ENCODE results near the gene EVA1B.

Gene EVA1B

DNA sequence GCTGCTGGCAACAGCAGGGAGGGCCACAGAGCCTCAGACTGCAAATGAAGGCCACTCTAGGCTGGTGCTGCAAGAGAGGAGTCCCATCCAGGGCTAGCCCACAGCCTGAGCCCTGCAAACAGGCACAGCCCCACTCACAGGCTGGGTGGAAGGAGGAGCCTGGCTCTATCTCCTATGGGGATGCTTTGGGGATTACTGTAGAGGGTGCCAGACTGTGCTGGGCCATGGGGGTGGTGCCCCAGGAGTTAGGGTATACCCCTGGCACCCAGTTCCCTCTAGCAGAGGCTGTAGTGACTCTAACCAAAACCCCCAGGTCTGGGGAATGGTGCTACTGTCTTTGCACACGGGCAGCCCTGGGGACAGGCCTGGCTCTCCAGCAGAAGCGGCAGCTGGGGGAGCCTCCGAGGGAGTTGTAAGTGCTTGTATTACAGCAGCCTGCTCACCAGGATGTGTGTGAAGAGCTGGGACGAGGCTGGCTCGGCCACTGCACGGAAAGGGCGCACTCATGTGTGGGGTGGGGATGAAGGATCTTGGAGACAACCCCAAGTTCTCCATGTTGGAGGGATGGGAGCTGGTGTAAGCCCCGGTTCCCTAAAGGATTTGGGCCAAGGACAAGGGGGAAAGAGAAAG, 23.4 kb upstream of the EVA1B start:
- DNase-seq (ENCODE audit: low spot score): no peak

DNA sequence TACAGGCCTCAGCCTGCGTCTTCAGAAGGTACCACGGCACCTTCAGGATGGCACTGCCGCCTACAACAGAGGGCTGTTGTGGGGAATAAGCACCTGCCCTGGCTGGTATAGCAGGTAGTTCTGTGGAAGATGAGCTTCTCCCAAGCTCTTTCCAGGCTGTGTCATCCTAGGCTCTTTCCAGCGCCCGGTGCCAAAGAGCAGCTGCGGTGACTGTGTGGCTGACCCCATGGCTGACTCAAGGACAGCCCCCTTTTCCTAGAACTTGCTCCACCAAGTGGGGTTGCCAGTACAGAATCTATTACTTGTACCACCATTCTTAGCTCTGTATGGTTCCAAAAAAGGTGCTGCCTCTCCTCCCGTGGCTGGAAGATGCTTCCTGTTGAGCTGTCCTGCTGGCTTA, 21.9 kb upstream of the EVA1B start:
- no peak for DNase-seq (ENCODE audit: low spot score)

DNA sequence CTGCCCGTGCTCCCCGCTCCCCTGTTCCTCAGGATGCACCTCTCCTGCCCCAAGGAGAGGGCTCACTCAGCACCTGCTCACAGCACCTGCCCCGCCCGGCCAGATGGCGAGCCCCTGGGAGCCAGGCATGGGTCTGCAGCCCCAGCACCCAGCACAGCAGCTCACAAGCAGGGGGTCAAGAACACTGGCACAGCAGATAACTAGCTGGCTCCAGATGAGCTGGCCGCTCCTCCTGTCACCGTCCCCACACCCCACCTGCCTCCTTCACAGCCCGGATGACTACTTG, 20.9 kb upstream of the EVA1B start:
- DNase-seq (ENCODE audit: low spot score): no peak

DNA sequence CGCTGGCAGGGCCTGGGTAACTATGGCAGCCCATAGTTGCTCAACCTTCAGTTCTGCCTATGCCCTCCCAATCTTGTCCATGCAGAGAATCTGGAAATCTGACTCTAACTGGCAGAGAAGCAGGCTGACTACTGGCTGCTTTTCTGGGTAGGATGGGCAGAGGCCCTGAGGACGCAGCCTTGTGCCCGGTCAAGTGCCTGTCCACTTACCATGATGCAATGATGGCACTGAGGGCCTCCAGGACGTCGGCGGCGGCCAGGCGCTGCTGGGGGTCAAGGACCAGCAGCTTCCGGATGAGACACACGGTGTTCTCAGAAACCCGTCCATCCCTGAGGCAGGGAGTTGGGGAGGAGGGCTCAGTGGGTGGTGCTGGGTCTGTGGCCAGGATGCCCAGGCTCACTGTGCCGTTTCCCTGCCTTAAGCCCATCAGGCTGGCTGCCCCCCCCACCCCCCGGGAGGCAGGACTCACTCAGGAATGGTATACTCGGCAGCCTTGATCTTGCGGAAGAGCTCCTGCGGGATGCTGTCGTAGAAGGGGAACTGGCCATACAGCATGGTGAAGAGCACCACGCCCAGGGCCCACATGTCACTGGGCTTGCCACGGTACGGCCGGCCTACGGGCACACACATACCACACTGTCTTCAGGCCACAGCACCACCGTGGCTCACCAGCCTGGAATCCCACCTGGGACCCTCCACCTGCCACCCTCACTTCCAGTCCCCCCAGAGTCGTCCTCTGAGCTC, 20.4 kb upstream of the EVA1B start:
- DNase-seq (ENCODE audit: low spot score): no peak

GRCh38 chr1:36342426-36343185, 19.2 kb upstream of the EVA1B start:
- DNase-seq (ENCODE audit: low spot score): peak; percentile 77

DNA sequence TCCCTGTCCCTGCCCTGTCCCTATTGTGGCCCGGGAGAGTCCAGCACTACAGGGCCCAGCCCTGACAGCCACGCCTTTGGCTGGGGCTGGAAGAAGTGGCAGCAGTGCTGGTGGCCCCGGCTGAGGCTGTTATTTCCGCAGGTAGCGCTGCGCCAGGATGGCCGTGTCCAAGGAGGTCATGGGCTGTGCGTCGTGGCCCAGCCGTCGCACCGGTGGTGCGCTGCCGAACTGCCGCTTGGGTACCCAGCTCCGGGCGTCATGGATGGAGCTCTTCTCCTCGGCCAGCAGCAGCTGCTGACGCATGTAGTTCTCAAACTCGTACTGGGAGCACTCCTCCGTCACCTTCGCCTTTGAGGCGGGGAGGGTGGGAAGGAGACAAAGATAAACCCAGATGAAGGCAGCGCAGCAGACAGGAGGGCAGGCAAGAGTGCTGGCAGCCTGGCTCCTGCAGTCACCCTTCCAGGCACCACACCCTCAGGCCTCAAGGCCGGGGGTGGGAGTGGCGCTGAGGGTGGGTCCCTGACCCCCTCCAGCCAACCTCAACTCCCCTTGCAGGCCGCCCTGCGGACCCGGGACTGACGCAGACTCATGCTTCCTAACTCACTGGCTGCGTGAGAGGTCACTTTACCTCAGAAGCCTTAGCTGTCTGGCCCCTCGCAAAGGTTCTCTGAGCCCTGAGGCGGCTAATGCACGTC, 18.3 kb upstream of the EVA1B start:
- DNase-seq (ENCODE audit: low spot score): no peak

DNA sequence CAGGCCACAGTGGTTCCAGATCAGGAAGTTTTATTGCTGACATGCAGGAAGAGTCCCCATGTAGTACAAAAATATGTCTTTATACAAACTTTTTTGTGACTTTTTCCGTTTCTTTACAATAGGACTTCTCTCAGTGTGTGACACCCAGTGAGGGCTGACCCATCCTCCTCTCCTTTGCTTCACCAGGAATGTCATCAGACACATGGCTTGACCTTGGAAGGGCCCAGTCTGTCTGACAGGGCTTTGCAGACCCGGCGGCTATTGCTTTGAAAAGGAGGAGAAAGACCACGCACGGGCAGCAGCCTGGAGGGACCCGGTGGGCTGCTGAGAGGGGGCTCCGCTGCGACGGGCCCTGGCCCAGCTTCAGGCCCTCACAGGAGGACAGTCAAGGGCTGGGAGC, 16.2 kb upstream of the EVA1B start:
- DNase-seq (ENCODE audit: low spot score): no peak

DNA sequence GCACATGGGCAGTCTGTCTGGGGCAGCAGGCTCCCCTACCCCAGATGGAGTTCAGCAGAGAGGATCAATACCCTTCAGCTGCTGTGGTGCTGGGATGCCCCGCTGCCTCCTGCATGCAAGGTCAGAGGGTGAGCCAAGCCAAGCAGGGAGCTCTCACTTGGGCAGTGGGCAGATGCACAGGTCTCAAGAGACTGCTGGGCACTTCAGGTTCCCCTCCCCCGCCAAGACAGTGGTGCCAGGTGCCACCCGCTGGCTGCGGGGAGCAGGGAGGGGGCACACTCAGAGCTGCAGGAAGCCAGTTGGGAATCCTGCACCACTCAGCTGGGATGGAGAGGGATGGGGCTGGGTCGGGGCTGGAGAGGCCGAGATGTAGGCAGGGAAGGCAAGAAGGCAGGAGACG, 15.8 kb upstream of the EVA1B start:
- DNase-seq (ENCODE audit: low spot score): no peak

- DNase-seq (ENCODE audit: low spot score): no peak
These were observed 14.4 kb upstream of the EVA1B start for GRCh38 chr1:36337830-36338229.

DNA sequence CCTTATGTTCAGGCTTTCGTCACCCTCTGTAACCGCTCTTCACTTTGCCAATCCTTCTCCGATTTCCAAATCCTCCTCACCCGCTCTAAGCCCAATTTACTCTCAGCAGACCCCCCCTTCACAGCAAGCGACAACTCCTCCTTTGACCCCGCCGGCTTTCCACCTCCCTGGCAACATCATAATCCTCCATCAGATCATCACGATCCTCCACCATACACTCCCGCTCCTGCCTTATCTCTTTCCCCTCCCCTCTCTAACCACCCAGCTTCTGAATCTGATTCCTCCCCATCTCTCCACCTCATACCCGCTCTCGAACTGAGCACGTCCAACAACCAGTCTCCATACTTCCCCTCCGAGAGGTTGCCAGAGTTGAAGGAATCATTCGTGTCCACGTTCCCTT, 7.5 kb upstream of the EVA1B start:
- DNase-seq (ENCODE audit: low spot score): no peak

GRCh38 chr1:36329817-36330216, 6.4 kb upstream of the EVA1B start:
- no peak for DNase-seq (ENCODE audit: low spot score)

DNA sequence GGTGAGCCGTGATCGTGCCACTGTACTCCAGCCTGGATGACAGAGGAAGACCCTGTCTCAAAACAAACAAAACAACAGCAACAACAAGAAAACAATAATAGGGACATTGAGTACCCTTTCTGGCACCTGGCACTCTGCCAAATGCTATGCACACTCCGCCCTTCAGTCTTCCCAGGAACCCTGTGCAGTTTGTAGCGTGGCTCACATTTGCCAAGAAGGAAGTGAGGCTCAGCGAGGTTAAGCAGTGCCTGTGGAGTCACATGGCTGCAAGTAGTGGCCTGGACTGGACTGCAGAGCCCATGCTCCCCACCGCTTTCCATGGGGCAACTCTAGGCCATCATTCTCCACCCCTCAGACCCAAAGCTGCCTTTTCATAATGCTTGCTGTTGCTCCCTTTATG, 5.3 kb upstream of the EVA1B start:
- DNase-seq (ENCODE audit: low spot score): no peak

DNA sequence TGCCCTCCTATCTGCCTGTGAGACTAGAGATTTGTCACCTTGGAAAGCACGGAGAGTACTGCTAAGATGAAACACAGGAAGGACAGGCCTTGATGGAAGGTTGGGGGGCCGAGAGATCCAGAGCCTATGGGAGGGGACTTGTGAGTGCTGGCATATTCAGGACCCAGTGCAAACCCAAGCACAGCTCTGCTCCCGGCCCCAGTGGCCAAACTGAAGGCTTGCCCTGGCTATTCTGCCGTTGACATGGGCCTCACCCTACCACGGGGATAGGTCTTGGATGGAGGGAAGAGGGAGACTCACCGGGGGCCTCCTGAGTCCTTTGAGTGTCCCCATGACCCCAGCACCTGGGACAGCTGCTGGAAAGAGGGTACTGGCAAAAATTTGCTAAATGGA, 4.6 kb upstream of the EVA1B start:
- DNase-seq (ENCODE audit: low spot score): no peak

DNA sequence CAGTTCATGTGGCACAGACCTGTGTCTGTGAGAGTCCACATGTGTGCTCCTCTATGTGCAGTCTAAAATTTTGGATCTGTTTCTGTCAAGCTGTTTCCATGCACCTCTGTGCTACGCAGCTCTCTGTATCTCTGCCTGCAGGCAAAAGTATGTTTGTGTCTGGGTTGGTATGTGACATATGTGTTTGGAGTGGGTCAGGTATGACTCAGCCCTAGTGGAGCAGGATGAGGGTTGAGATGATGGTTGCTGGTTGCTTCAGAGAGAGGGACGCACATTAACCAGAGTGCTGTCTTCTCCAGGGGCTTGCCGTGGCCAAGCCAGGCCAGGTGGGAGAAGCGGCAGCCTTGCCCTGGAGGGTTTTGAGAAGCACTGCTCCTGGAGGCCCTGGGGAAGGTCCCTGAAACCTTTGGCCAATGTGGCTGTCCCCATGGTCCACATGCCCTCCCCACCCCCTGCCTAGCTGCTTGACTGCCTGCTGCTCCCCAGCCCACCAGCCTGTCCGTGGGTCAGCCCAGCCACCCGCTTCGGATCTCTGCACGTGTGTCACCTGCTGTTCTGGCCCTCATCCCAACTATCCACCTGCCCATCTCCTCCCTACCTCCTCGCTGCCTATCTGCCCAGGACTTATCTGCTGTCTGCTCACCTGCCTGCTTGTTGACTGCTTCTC, 4.1 kb upstream of the EVA1B start:
- peak; percentile 57 for DNase-seq (ENCODE audit: low spot score)

GRCh38 chr1:36326499-36326898, 3.1 kb upstream of the EVA1B start:
- no peak for DNase-seq (ENCODE audit: low spot score)

GRCh38 chr1:36324353-36324703, 883 bp upstream of the EVA1B start:
- DNase-seq (ENCODE audit: low spot score): no peak

- DNase-seq (ENCODE audit: low spot score): peak; percentile 68
These were observed 434 bp downstream of the EVA1B start for GRCh38 chr1:36322786-36323635.

DNA sequence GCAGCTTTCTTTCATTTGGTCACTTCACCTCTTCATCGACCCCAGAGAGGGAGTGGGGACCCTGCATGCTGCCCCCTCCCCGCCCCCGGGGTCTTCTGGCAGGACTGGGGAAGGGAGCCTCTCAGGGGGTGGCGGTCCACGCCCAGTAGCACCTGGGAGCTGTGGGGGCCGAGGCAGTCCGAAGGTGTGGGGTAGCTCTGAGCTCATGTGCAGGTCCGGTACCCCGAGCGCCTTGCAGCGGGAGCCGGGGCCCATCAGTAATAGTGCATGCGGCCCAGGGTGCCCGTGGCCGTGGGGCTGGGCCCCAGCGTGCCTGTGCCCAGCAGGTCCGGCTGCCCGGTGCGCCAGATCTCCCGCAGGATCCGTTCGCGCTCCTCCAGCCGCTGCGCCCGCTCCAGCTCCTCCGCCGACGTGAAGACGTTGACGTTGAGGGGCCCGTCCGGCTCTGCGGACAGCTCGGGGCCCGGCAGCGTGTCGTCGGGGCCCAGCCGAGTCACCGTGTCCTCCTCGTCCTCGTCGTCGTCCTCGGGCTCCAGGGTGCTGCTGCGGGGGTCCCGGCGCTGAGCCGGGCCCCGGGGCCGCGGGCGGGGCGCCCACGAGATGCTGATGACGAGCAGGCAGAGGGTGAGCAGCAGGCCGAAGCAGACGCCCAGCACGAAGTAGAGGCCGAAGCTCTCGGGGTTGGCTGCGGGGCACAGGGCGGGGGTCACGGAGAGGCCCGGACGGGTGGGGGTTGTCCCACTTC, 1.2 kb downstream of the EVA1B start:
- peak; percentile 47 for DNase-seq (ENCODE audit: low spot score)

GRCh38 chr1:36321119-36321951, 2.1 kb downstream of the EVA1B start:
- DNase-seq (ENCODE audit: low spot score): peak; percentile 95

- no peak for DNase-seq (ENCODE audit: low spot score)
These were observed 2.7 kb downstream of the EVA1B start for GRCh38 chr1:36320767-36321118.

Measured in AG20443 (cell line).